ENCODE data around the gene BRAT1.

BRAT1 gene

GRCh38 chr7:2555121-2556052 is at the start of gene BRAT1:
BRAT1 (minus strand) TSS chr7:2555524; CDS start chr7:2554431, 1,093 bp downstream.
- no peaks in the 10 kb centered on the region for H3K9me3 ChIP-seq (ENCODE audit: control insufficient read depth, insufficient read depth, low read length)
- H3K9ac ChIP-seq (ENCODE audit: low read depth, low read length) = peak within 1 kb of the TSS; percentile 95
- peaks cover 7% of the 10 kb centered on the region; the same call in 1 of the 2 replicates for H3K36me3 ChIP-seq (ENCODE audit: insufficient read depth, low read length)
- H3K4me1 ChIP-seq (ENCODE audit: insufficient read depth, low read length) = no peaks in the 10 kb centered on the region

- H3K4me1 ChIP-seq (ENCODE audit: insufficient read depth, low read length) = no peaks in the 10 kb centered on the region
- H3K9me3 ChIP-seq (ENCODE audit: control insufficient read depth, insufficient read depth, low read length) = no peaks in the 10 kb centered on the region
- H3K9ac ChIP-seq (ENCODE audit: low read depth, low read length) = no peak overlapping the region
- H3K36me3 ChIP-seq (ENCODE audit: insufficient read depth, low read length) = no peaks in the 10 kb centered on the region
Measured at GRCh38 chr7:2604608-2605174, 49.4 kb upstream of the BRAT1 start.

DNA sequence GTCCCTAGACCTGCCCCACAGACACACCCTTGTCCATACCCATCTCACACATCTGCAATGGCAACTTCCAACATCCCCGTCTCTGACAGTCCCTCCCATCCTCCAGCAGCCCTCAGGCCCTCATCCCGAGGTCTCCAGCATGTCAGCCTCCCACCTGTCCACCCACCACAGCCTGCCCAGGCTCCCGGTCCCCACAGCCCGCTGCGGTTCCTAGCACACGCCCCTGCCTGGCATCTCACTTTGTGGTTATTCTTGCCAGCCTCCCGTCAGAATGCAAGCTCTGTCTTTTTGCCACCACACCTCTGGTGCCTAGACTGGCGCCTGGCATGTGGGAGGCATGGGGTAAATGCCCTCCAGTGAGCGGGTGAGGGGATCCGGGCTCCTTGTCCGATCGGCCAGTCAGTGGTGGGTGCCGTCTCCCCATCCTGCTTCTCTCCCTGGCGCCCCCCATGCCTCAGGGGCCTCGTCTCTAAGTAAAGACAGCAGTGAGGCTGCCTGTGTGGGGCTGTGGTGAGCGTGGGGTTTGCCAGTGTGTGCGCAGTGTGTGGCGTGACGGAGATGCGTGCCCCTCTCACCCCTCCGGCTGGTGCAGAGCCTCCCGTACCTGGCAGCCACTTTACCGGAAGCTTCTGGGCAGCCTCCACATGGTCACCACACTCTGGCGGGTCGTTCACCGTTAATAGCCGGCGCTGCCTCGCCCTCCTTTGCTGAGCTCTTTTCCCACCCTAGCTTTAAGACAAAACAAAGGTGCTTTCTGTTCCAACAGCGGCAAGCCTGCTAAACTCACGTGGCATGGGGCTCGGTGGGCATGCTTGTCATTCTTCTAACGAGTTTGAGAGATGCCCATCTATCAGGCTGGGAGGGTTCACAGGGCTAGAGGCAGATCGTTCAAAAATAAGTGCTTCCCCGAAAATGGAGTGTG is 48.0 kb upstream of the BRAT1 start:
- Histone ChIP-seq H3K9ac (ENCODE audit: low read depth, low read length) (no peak overlapping the region), H3K9me3 (ENCODE audit: control insufficient read depth, insufficient read depth, low read length) (no peaks in the 10 kb centered on the region), H3K36me3 (ENCODE audit: insufficient read depth, low read length) (no peaks in the 10 kb centered on the region), H3K4me1 (ENCODE audit: insufficient read depth, low read length) (no peaks in the 10 kb centered on the region)

DNA sequence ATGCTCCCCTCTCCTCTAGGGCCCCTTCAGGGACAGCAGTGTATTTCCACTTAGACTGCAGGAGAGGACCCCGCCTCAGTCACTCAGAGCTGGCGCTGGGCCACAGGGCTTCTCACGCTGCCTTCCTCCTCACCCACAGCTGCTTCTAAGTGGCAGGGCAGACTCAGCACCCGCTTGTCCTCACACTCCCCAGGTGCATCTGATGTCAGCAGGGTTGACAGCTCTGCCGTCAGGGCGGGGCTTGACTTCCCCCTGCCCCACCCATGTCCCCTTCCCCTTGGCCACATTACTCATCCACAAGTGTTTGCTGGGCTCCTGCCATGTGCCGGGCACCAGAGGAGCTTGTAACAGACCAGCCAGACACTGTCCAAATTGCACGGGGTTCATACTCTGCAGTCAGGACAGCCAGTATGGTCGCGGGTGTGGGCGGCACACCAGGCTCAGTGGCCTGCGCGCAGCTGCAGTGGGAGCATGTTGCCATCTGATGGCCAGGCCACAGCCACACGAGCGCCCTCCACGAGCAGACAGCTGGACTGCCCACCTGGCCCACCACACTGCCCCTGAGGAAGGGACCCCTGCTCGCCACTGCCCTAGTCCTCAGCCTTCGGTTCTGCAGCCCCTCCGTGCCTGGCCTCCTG is 47.2 kb upstream of the BRAT1 start:
- Histone ChIP-seq H3K9ac (ENCODE audit: low read depth, low read length) (no peak overlapping the region), H3K4me1 (ENCODE audit: insufficient read depth, low read length) (no peaks in the 10 kb centered on the region), H3K36me3 (ENCODE audit: insufficient read depth, low read length) (no peaks in the 10 kb centered on the region), H3K9me3 (ENCODE audit: control insufficient read depth, insufficient read depth, low read length) (no peaks in the 10 kb centered on the region)

DNA sequence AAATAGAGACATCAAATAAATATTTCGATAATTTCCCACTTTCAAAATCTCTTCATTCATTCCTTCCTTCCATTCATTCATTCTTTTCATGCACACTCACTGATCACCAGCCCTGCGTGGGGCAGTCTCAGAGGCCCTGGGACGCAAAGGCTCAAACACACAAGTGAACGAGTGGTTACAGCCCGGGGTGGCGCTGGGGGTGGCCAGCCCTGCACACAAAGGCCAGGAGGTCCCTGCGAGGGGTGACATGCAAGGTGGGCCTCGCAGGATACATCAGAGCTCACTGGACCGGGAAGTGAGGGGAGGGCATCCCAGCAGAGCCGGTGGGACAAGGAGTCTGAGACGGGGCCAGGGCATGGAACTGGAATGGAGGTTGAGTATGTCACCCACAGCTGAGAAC is 46.6 kb upstream of the BRAT1 start:
- Histone ChIP-seq H3K4me1 (ENCODE audit: insufficient read depth, low read length) (no peaks in the 10 kb centered on the region), H3K36me3 (ENCODE audit: insufficient read depth, low read length) (no peaks in the 10 kb centered on the region), H3K9ac (ENCODE audit: low read depth, low read length) (no peak overlapping the region), H3K9me3 (ENCODE audit: control insufficient read depth, insufficient read depth, low read length) (no peaks in the 10 kb centered on the region)

GRCh38 chr7:2601065-2601464 is 45.7 kb upstream of the BRAT1 start:
- no peak overlapping the region for H3K9ac ChIP-seq (ENCODE audit: low read depth, low read length)
- H3K4me1 ChIP-seq (ENCODE audit: insufficient read depth, low read length) = no peaks in the 10 kb centered on the region
- H3K36me3 ChIP-seq (ENCODE audit: insufficient read depth, low read length) = no peaks in the 10 kb centered on the region
- no peaks in the 10 kb centered on the region for H3K9me3 ChIP-seq (ENCODE audit: control insufficient read depth, insufficient read depth, low read length)

GRCh38 chr7:2598154-2598823 is 43.0 kb upstream of the BRAT1 start:
- Histone ChIP-seq H3K36me3 (ENCODE audit: insufficient read depth, low read length) (no peaks in the 10 kb centered on the region), H3K9ac (ENCODE audit: low read depth, low read length) (no peak overlapping the region), H3K9me3 (ENCODE audit: control insufficient read depth, insufficient read depth, low read length) (no peaks in the 10 kb centered on the region), H3K4me1 (ENCODE audit: insufficient read depth, low read length) (no peaks in the 10 kb centered on the region)

DNA sequence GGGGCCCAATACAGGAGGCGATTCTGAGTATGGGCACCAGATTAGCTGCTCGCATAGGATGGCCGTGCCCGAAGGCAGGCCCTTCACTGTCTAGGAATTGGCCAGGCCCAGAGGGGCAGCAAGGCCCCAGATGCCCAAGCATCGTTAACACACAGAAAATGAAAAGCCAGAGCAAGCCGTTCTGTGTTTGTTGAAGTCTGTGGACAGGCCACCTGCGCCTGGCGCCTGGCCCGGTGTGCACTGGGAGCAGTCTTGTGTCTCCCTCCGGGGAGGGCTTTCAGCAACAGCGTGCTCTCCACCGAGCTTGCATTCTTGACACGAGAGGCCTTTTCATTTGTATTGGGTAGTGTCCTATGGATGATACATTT is 41.9 kb upstream of the BRAT1 start:
- Histone ChIP-seq H3K36me3 (ENCODE audit: insufficient read depth, low read length) (no peaks in the 10 kb centered on the region), H3K4me1 (ENCODE audit: insufficient read depth, low read length) (no peaks in the 10 kb centered on the region), H3K9me3 (ENCODE audit: control insufficient read depth, insufficient read depth, low read length) (no peaks in the 10 kb centered on the region), H3K9ac (ENCODE audit: low read depth, low read length) (no peak overlapping the region)

DNA sequence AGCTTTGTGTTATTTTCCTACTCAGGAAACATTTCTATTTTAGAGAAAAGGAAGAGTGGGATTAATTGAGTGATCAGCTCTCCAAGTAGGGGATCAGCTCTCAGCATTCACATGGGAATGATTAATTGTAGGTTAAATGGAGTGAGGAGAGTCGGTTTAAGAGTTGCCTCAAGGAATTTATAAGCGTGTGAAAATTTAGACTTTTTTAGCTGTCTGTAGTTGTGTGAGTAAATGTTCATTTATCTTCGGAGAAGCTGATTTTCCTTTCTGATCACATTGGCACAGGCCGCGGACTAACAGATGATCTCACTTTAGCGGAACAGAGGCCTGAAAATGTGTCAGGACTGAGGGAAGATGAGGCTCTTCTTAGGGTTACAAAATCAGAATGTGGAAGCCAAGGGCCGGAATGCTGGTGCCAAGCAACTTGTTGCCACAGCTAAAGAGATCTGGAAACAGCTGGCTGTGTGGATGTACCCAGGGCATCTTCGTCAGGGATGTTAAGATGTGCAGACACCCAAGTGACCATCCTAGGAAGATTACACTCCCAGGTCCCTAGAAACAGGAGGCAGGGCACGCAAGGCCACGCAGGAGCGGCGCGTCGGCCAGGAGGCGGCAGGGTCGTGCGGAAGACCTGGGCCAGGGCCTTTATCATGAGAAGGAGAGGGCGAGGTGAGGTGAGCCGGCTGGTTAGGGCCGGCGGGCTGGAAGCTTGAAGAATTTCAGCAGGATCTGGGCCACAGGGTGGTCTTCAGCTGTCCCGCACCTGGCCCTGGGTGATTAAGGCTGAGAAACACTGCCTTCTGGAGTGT is 41.3 kb upstream of the BRAT1 start:
- no peaks in the 10 kb centered on the region for H3K4me1 ChIP-seq (ENCODE audit: insufficient read depth, low read length)
- H3K36me3 ChIP-seq (ENCODE audit: insufficient read depth, low read length) = no peaks in the 10 kb centered on the region
- H3K9me3 ChIP-seq (ENCODE audit: control insufficient read depth, insufficient read depth, low read length) = no peaks in the 10 kb centered on the region
- H3K9ac ChIP-seq (ENCODE audit: low read depth, low read length) = no peak overlapping the region

- Histone ChIP-seq H3K9me3 (ENCODE audit: control insufficient read depth, insufficient read depth, low read length) (no peaks in the 10 kb centered on the region), H3K4me1 (ENCODE audit: insufficient read depth, low read length) (no peaks in the 10 kb centered on the region), H3K36me3 (ENCODE audit: insufficient read depth, low read length) (no peaks in the 10 kb centered on the region), H3K9ac (ENCODE audit: low read depth, low read length) (no peak overlapping the region)
Measured at GRCh38 chr7:2595258-2595860, 40.0 kb upstream of the BRAT1 start.

DNA sequence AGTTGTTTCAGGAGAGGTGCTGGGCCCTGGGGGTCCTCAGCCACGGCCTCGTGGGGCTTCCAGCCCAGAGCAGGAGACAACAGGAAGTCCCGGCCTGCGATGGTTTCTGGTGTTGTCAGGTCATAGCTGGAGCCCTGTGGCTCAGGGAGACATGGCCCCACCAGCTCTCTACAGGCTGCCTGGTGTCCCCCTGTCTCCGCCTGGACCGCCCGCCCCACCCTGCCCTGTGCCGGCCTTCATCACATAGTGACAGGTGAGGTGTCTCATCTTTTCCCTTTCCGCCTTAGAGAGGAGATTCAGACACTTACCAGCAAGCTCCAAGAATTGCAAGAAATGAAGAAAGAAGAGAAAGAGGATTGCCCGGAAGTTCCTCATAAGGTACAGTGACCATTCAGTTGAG is 39.3 kb upstream of the BRAT1 start:
- Histone ChIP-seq H3K9ac (ENCODE audit: low read depth, low read length) (no peak overlapping the region), H3K36me3 (ENCODE audit: insufficient read depth, low read length) (no peaks in the 10 kb centered on the region), H3K9me3 (ENCODE audit: control insufficient read depth, insufficient read depth, low read length) (no peaks in the 10 kb centered on the region), H3K4me1 (ENCODE audit: insufficient read depth, low read length) (no peaks in the 10 kb centered on the region)

DNA sequence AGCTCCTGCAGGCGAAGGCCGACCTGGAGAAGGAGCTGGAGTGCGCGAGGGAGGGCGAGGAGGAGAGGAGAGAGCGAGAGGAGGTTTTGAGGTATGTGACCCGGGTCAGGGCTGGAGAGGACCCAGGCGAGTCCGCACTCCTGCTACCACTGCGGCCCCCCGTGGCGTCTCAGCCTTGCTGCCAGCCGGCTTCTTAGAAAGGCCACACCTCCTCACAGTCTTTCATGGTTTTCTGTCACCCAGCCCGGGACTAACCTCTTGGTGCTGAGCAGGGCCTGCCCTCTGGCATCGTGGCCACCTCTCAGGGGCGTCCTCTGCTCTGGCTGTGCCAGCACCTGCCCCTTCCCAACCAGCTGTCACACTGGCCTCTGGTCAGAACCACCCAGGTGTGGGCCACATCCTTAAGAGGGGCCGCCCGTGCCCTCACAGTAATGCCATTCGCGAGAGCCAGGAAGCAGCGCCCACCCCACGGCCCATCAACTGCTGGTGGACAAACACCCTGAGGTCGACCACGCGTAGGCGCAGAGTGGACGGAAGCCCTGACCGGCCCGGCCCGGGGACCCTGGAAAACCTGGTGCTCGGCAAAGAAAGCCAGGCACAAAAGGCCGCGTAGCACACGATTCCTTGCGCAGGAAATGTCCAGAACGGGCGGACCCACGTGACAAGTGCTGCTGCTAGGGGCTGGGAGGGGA is 37.9 kb upstream of the BRAT1 start:
- Histone ChIP-seq H3K4me1 (ENCODE audit: insufficient read depth, low read length) (no peaks in the 10 kb centered on the region), H3K9ac (ENCODE audit: low read depth, low read length) (no peak overlapping the region), H3K9me3 (ENCODE audit: control insufficient read depth, insufficient read depth, low read length) (no peaks in the 10 kb centered on the region), H3K36me3 (ENCODE audit: insufficient read depth, low read length) (no peaks in the 10 kb centered on the region)

Measured in ES-I3 (cell line).